Vagina (tissue), 2 donors: Measurements from ENCODE around the gene DMAC2L.

Source experiments
- POLR2A ChIP-seq, 2 donors: fragments of 450-650 bp; IDR thresholded peaks; one replicate each; pipeline ENCODE4 v1.6.1; 2017; ENCODE audit warnings: antibody characterized with exemption in 2 of 2, mild to moderate bottlenecking in 2 of 2, moderate library complexity in 2 of 2
- POLR2AphosphoS5 ChIP-seq, 2 donors: sonication (generic); formaldehyde crosslinking; IDR thresholded peaks; one replicate each; pipeline ENCODE4 v1.9.0; 2017; ENCODE audit warnings: antibody characterized with exemption in 2 of 2, mild to moderate bottlenecking in 2 of 2, low read depth in 1 of 2; ENCODE audit not compliant: insufficient read depth in 1 of 2
- TF ChIP-seq, protein P1 (sequence below), 3 experiments: fragments of 450-650 bp in 2 of 3; fragments of 200-600 bp in 1 of 3; sonication (generic) in 1 of 3; IDR thresholded peaks; one replicate each; pipeline ENCODE4 v1.5.1; 2017 to 2019; ENCODE audit warnings: antibody characterized with exemption in 3 of 3, mild to moderate bottlenecking in 2 of 3, moderate library complexity in 2 of 3

DNA sequence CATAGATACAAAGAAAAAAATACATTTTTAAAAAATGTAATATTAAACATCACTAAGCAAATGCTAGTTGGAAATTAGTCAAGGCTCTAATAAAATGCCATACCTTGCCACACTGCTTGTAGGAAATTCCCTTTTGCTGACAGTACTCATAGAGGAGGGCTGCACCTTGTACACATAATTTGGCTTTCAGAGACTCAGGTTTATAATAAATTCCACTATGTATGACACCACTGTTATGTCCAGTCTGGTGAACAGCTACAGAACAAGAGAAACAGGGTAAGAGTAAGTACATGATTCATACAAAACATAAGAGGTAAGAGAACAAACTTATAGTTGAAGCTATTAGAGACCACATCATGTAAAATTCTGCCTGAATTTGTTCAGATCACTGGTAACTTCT lies 10.2 kb upstream of the DMAC2L start:
- TF ChIP-seq, protein P1, sequence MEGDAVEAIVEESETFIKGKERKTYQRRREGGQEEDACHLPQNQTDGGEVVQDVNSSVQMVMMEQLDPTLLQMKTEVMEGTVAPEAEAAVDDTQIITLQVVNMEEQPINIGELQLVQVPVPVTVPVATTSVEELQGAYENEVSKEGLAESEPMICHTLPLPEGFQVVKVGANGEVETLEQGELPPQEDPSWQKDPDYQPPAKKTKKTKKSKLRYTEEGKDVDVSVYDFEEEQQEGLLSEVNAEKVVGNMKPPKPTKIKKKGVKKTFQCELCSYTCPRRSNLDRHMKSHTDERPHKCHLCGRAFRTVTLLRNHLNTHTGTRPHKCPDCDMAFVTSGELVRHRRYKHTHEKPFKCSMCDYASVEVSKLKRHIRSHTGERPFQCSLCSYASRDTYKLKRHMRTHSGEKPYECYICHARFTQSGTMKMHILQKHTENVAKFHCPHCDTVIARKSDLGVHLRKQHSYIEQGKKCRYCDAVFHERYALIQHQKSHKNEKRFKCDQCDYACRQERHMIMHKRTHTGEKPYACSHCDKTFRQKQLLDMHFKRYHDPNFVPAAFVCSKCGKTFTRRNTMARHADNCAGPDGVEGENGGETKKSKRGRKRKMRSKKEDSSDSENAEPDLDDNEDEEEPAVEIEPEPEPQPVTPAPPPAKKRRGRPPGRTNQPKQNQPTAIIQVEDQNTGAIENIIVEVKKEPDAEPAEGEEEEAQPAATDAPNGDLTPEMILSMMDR (IDR thresholded peaks at IDR 0.05), result no peak
- no peak for TF ChIP-seq POLR2AphosphoS5 (IDR thresholded peaks at IDR 0.05; ENCODE audit: insufficient read depth in 1 of 2, low read depth in 1 of 2)
- TF ChIP-seq POLR2A (IDR thresholded peaks at IDR 0.05), result no peak
